Coronary artery (tissue), 2 donors: ENCODE measurements around the gene G2E3.

ENCODE experiments used
- DNase-seq: peaks from one replicate; pipeline ENCODE4 v3.0.0-alpha.2; 2017; ENCODE audit warnings: low spot score
- H3K27ac ChIP-seq, 2 donors: fragments of 200-600 bp; sonication (generic); one replicate each; pipeline ENCODE4 v1.5.1; 2016 to 2019
- H3K4me3 ChIP-seq: fragments of 200-600 bp; sonication (generic); 2 replicates; pipeline ENCODE4 v1.5.1; 2016; ENCODE audit warnings: mild to moderate bottlenecking, moderate library complexity
- TF ChIP-seq, protein P1 (sequence below): fragments of 200-600 bp; sonication (generic); IDR thresholded peaks from one replicate; pipeline ENCODE4 v1.5.1; 2019; ENCODE audit warnings: antibody characterized with exemption

G2E3 gene

GRCh38 chr14:30614155-30614554, 55.2 kb downstream of the G2E3 start:
- Histone ChIP-seq H3K27ac (no peak overlapping the region), H3K4me3 (no peak overlapping the region)
- DNase-seq, result no peak
- TF ChIP-seq, protein P1, sequence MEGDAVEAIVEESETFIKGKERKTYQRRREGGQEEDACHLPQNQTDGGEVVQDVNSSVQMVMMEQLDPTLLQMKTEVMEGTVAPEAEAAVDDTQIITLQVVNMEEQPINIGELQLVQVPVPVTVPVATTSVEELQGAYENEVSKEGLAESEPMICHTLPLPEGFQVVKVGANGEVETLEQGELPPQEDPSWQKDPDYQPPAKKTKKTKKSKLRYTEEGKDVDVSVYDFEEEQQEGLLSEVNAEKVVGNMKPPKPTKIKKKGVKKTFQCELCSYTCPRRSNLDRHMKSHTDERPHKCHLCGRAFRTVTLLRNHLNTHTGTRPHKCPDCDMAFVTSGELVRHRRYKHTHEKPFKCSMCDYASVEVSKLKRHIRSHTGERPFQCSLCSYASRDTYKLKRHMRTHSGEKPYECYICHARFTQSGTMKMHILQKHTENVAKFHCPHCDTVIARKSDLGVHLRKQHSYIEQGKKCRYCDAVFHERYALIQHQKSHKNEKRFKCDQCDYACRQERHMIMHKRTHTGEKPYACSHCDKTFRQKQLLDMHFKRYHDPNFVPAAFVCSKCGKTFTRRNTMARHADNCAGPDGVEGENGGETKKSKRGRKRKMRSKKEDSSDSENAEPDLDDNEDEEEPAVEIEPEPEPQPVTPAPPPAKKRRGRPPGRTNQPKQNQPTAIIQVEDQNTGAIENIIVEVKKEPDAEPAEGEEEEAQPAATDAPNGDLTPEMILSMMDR, result no peak

DNA sequence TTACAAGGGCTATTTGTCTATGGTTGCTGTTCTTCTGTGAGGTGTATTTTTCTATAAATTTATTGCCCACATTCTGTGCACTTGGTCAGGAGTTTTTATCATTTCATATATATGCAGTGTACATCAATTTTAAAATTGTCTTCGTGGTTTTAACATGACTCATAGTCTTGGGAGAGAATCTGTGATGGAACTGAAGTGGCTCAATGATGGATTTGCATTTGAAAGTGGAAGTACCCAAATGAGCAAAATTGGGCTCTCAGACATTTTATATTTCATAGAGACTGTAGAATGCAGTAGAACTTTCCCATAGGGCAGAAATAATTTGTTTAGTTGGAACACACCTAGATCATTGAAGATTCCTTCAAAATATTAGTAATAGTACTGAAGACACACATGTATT, 61.2 kb downstream of the G2E3 start:
- Histone ChIP-seq H3K27ac (no peak overlapping the region), H3K4me3 (no peak overlapping the region)
- TF ChIP-seq, protein P1, result no peak
- no peak for DNase-seq

DNA sequence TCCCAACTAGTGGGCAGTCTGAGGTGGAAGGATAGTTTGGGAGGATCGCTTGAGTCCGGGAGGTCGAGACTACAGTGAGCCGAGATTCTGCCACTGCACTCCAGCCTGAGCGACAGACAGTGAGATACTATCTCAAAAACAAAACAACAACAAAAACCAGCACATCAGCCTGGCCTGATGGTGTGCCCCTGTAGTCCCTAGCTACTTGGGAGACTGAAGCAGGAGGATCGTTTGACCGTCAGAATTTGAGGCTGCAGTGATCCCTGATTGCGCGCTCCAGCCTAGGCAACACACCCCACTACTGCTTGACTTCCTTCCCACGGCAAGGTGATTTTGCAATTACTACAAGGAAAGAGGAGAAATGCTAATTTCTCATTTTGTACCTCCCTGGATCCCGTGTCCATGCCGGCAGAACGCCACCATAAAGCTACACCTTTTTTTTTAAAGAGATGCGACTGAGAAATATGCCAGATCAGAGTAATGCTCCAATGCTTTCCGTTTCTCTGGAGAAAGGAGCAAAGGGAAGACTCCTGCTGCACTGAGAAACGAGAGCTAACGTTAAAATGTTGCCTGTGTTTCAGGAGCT, 62.5 kb downstream of the G2E3 start:
- peak overlapping the region; percentile 77 to 89 for H3K27ac ChIP-seq
- peak overlapping the region; percentile 84 for H3K4me3 ChIP-seq
- no peak for DNase-seq
- TF ChIP-seq, protein P1, result no peak

GRCh38 chr14:30621940-30622830, 63.2 kb downstream of the G2E3 start, which contains the start of gene SCFD1:
SCFD1 (plus strand) TSS chr14:30622319; CDS start chr14:30622339, 20 bp downstream.
- H3K27ac ChIP-seq, result peak within 1 kb of the TSS; percentile 77 to 89
- TF ChIP-seq, protein P1, result no peak
- peak; percentile 95 for DNase-seq
- H3K4me3 ChIP-seq, result peak within 1 kb of the TSS; percentile 84

GRCh38 chr14:30623412-30624131, 64.6 kb downstream of the G2E3 start:
- Histone ChIP-seq H3K4me3 (peak overlapping the region; percentile 84), H3K27ac (no peak overlapping the region)
- TF ChIP-seq, protein P1, result no peak
- no peak for DNase-seq

DNA sequence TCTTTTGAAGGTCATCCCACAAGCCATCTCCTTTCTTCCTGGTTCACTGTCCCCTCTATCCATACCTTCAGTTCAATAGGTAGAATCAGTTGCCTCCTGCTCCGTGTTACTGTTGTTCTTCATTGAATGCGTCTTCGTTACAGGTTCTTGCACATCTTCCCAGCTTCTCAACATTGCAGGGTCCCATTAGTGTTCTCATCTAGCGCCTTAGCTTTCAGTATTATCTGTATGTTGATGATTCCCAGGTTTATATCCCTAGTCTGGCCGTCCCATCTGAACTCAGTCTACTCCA, 65.1 kb downstream of the G2E3 start:
- Histone ChIP-seq H3K4me3 (peak overlapping the region; percentile 84), H3K27ac (no peak overlapping the region)
- DNase-seq, result no peak
- TF ChIP-seq, protein P1, result no peak
